HuH-7.5 (cell line): ENCODE measurements around the gene FCHO2.

ENCODE experiments used
- DNase-seq: peaks from one replicate; pipeline ENCODE4 v3.0.0; 2011; ENCODE audit warnings: low spot score

Gene FCHO2

DNA sequence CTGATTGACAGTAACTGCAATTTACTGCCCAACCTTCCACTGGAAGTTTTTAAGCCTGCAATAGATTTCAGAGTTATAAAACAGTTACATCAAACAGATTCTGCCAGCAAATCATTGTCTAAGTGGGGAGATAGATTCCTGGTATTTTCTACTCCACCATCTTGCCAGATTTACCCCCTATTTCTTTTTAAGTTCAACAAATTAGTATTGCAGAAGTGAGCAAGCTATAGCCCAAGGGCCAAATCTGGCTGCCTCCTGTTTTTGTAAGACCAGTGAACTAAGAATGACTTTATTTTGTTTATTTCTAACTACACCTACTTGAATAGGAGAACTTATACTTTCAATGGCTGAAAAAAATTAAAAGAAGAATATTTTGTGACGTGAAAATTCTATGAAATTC lies 155.7 kb downstream of the FCHO2 start:
- no peak for DNase-seq

DNA sequence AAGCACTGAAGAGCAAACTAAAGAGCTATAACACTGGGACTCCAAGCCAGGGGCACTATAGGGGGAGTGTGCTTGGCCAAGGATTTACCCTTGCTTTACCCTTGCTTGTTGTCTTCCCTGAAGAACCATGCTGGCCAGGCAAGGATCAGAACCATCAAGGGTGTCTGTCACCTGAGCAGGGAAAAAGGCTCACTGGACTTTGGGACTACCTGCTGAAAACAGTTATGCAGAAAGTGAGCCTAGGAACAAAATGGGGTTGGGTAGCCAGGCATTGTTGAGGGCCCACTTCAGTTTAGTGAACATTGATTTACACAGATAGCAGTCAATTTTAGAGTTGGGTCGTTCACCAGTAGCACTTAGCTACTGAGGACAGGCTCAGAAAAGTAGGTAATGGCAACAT lies 156.5 kb downstream of the FCHO2 start:
- DNase-seq: no peak

DNA sequence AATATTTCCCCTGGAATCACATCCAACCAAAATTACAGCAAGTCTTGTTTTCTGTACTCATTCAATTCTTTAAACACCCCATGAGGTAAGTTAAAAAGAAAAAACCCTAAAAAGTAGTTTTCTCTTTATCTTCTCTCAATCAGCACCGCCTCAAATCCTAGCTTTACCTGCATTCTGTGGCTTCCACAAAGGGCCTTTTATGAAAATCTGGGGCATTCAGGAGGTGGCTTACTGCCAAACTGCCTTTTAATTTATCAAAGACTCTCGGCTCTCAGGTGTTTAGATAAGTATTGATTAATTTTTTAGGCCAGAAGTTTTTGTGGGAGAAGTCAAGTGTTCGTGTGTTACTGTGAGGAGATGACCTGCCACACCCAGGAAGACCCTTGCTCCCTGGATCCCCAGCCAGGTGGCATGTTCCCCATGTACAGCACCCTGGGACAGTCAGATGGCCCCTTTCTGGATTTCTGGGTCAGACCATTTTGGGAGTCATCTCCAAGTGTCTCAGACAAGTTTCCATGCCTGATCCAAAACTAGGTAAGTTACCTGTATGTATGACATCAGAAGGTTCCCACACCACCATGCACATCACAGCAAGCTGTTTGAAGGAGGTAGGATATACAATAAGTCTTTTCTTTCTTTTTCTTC lies 158.3 kb downstream of the FCHO2 start:
- DNase-seq: no peak

DNA sequence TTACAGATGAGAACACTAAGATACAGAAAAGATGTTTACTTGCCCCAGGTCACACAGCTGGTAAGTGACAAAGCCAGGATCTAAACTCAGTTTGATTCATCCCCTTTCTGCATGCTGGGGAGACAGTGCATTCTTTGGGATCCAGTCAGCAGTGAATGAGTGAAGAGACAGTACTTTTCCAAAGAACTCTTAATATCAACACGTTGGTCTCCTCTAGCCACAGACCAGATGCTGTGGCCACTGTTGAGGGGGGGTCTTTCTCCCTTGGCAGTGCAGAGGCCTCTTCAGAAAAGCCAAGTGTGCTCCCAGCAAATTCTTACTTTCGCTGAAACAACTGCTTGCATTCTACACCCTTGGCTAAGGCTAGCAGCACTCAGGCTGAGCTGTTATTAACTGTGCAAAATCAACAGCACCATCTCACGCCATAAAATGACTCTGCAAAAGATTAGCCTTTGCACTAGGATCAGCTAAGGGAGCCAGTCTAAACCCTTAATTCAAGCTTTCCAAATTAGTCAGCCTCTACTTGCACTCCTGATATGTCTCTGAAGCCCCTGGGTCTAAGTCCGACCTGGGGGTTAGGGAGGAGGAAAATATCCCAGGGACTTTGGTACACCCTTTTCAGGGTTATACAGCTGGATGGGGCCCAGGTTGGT lies 159.7 kb downstream of the FCHO2 start:
- DNase-seq: no peak

DNA sequence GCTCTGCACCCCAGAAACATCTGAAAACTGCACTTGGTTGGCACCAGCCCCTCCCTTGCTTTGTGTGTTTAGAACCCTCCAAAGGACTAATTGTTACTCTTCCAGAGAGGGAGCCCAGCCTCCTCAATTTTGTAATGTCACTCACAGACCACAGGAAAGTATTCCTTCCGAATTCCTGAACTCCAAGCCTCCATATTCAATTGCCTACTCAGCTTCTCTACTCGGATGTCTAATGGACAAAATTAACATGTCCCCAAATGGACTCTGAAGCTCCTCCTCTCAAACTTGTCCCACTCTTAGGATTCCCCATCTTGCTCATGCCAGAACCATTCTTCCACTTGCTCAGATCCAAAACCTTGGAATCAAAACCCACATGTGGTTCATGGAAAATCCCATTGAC lies 160.7 kb downstream of the FCHO2 start:
- no peak for DNase-seq

DNA sequence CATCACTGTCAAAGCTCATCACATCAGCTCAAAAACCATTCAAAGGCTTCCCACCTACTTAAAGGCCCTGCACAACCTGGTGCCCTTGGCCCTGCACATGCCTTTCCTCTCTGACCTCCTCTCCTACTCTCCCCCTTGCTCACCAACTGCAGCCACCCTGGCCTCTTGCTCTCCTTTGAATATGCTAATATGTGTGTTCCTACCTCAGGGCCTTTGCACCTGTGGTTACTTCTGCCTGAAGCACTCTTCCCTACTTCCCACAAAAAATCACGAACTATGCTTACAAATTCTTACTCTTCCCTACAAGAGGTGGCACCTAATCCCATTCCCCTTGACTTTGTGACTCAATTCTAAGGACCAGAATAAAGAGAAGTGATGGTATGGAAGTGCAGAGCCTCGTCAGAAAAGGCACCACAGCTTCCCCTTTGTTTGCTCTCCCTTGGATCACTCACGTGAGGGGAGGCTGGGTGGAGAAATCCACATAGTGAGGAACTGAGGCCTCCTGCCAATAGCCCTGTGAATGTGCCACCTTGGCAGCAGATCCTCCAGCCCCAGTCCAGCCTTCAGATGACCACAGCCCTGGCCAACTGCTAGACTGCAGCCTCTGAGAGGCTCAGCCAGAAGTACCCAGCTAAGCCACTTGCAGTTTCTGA lies 161.4 kb downstream of the FCHO2 start:
- DNase-seq: no peak

DNA sequence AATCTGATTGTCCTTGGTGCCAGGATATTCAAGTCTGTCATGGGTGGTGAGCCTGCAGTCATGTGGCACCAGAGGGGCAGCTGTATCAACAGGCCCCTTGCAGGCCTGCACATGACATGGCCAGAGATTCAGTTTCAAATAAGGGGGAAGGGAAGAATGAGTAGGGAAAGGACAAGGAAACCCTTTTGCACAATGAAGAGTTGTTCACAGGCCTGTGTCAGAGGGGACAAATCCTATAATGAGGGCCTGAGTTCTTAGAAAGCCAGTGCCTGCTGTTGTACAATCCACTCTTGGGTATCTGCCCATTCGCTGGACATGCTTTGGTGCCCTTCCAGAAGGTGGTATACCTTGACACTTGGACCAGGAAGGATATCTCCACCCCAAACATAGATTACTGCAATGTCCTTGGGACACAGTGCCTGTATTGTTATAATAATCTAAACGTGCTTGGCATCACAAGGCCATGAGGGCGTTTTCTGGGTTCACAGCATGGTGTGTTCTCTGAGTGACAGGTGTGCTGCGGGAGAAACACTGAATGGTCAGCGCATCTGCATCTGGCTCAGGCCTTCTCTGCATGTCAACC lies 162.6 kb downstream of the FCHO2 start:
- no peak for DNase-seq

DNA sequence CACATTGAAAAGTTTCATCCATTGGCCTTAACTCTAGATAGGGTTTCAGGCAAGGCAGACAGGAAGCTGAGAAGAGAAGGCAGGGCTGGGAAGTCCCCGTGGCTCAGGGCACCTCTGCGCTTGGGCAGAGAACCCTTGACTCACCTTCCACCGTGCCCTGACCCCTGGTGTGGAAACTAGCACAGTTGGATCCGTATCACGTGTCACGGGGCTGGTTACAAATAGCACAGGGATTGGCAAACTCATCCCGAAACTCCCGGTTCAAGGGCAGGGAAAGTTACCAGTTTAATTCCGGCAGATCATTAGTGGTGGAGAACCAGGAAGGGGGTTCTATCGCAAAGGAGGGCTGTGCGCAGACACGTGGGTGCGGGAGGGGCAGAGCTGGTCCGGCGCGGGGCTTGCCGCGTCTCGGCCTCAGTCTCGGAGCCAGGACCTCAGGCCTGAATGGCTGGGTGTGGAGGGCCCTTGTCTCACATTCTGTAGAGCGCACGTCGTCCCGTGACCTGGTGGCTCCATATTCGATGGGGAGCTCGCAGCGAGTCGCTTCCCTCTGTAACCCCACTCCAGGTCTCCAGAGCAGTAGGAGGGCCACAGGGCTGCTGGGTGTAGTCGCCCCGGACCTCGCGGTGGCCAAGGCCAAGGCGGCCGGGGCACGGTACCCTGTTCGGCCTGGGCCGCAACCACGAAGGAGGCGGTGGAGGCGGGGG lies 163.8 kb downstream of the FCHO2 start:
- DNase-seq: no peak

DNA sequence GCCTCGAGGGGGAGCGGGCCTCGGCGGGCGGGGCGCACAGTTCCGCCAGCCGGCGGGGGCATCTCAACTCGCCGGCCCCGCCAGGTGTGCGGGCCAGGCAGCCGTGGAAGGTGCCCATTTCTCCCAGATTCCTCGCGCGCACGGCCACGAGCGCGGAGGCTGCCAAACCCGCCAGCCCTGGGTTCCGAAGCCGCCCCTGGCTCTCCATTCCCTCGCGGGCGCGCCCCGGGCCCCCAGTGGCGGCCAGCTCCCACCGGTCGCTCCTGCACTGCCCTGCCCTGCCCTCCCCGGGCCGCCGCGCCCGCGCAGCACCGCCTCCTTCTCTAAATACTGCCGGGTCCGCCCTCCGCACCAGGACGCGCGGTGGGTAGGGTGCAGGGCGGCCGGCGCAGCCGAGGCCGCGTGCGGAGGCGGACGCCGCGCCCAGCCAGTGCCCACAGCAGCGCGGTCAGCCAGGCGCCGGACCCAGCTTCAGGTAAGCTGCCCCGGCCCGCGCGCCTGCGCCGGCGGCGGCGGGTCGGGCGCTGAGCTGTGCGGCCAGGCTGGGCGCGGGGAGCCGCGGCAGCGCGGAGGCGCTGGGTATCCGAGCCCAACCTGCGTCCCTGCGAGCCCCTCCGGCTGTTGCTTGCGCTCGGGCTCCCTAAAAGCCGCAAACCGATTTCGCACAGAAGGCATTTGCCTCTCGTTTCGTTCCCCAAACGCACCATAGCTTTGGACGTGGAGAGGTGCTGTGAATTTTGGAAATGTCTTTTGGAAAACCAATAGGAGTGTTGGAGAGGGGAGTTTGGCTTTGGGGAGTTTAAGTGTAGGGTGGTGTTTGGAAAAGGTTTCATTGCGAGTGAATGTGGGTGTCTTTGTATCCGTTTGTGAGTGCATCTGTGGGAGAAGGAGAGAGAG lies 164.6 kb downstream of the FCHO2 start, which contains the start of gene TMEM171:
TSS of gene TMEM171 (plus strand) at position 354 of the 897 bp plus-strand sequence. CDS start 2,799 bp downstream, outside the sequence.
- DNase-seq: peak; percentile 42

DNA sequence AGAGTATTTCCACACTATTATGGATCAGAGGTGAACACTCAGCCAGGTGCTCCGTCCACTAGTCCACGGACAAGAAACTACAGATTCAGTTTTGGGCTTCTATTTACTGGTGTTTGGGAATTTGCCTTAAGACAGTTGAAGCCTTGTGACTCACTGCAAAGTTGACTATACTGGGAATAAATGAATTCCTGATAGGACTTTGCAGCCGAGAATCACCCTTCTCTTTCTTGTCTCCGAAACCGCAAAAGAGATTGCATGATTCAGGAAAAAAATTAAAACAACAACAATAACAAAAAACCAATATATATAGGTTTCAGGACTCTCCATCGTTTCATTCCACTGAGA lies 165.2 kb downstream of the FCHO2 start:
- no peak for DNase-seq

DNA sequence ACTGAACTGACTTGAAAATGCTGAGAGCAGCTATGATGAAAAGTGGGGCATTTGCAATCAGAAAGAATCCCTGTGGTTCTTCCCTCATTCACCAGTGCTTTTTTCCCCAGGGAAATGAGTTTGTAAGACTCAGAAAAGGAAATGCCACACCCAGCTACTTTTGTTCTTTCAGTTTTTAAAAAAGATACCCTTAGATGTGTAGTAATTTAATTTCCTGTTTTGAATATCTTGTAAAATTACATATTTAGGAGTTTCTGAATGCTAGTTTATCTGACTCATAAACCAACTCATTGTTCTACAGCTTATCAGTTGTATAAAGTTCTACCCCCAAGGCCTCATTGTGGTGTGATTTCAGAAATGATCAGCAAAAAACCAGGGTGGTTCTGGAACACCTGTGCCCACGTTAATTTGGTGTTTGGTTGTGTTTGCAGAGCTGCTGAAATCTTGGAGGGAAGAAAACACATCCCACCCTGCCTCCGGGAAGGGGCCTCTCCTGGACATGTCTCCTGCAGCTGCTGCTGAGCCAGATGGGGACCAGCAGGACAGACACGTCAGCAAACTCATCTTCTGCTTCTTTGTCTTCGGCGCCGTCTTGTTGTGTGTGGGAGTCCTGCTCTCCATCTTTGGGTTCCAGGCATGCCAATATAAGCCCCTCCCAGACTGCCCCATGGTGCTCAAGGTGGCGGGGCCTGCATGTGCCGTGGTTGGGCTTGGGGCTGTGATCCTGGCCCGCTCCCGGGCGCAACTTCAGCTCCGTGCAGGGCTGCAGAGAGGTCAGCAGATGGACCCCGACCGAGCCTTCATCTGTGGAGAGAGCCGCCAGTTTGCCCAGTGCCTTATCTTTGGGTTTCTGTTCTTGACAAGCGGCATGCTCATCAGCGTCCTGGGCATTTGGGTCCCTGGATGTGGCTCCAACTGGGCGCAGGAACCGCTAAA lies 167.3 kb downstream of the FCHO2 start:
- no peak for DNase-seq

DNA sequence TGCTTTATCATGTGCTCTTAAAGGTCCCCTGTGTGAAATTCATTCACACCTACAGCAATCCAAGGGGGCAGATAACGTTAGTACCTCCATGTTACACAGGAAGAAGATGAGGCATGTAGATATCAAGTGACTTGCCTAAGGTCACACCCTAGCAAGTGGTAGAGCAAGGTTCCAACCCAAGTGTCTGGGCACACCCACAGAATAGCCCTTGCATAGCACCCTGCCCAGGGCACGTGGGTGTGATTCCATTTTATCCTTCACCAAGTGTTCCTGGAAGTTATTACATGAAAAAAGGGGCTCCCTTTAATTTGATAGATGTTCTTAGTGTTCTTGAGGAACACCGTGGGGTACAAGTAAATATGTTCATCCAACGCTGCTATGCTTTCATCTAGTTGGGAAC lies 169.4 kb downstream of the FCHO2 start:
- no peak for DNase-seq

DNA sequence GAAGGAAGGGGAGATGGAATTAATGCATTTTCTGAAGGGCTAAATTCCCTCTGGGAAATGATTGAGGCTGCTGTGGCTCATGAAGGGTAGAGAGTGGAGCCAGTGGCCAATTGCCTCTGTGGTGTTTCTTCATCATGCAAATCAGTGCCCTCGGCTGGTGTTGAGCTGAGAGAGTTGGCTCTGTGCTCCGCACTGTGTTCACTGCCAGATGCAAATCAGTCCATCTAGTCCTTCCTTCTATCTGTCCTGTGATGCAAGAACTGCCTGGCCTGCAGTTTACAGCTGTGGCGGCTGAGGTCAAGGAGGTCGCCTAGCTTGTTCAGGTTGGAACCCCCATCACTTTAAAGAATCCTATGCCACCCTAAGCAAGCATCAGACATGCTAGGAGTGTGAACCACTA lies 170.5 kb downstream of the FCHO2 start:
- no peak for DNase-seq

DNA sequence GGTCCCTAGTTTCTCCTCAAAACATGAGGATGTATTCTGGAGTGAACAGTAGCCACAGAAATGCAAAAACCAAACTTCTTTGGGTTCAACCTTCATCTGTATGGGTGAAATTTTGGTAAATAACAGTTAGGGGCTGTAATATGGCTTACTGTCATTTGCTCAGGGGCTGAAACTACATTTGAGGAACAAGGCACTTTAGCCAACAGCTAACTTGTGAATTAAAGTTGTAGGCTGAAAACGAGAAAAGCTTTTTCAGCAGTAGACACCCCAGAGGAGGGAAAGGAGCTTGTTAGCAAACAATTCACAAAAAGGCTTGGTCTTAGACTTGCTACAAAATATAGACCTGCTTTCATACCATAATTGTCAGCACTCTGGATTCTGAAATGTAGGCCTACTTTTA lies 171.1 kb downstream of the FCHO2 start:
- DNase-seq: no peak

DNA sequence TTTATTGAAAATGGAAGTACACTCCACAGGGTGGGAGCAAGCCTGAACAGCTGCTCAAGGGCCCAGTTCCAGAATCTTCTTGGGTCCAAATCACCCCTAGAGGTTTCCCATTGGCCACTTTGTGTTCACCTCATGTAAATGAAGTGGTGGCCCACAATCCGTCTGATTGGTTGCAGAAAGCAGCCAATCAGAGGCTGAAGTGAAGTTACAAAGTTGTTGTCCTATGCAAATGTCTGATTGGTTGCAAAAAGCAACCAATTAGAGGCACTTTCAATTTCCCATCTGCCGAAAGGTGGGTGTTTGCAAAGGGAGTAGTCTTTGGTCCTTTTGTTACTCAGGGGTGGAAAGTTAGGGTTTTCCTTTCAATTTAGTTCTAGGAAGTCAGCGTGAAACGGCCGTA lies 173.3 kb downstream of the FCHO2 start:
- no peak for DNase-seq

DNA sequence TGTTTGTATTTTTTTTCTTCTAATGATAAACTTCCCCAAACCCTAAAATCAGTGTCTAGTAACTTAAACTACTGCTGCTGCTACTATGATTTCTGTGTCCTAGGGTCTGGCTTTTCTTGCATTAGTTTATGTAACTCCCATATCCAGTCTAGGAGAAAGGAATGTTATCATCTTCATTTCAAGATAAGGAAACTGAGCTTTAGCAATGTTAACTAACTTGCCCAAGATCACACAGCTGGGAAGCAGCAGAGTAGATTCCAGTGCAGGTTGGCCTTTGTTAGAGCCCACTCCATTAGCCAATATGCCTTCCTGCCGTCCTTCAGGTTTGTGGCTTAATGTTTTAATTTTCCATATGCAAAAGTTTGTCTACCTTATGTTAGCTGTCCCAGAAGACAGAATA lies 175.0 kb downstream of the FCHO2 start:
- no peak for DNase-seq

DNA sequence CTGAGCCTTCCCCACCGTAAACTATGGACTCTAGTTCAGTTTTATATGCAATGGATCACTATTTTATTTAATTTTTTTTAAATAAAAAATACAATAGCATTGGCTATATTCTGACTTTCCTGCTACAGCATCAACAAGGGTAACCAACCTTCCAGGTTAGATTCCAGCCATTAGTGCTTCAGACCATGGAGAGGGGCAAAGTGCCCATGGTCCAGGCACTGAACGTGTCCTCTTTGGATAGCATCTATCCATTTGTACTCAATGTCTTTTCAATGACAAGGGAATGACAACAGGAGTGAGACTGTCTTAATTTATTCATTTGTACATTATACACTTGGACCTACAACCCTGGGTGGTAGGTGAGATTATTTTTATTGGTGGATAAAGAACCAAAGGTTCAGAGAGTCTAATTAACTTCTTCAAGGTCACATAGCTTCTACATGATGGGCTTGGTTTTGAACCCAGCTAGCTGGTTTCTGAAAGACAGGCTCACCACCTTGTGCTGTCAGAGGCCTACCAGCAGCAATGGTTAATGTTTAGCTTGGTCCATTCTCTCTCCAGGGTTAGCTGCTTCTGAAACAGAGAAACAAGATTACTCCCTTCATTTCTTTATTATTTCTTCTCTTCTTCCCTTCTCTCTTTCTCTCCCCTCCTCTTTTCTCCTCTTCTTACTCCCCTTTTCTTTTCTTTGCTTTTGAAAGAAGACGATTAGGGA lies 176.0 kb downstream of the FCHO2 start:
- no peak for DNase-seq

DNA sequence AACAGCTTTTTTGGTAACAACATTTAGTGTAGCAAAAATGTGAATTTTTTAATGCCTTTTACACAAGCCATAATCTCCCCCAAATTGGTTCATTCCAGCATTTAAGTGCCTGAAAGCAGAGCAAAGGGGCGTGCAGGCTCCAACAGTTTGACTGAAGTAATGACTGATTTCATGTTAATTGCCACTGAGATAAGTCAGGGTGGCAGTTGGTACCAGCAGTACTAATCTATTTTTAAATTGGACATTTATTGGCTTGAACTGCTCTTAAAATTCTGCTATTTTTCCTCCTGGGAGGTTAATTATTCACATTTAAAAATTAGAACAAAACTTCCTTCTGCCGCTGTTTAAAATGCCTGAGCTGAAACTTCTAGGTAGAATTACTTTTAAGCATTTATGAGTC lies 176.9 kb downstream of the FCHO2 start:
- DNase-seq: no peak

DNA sequence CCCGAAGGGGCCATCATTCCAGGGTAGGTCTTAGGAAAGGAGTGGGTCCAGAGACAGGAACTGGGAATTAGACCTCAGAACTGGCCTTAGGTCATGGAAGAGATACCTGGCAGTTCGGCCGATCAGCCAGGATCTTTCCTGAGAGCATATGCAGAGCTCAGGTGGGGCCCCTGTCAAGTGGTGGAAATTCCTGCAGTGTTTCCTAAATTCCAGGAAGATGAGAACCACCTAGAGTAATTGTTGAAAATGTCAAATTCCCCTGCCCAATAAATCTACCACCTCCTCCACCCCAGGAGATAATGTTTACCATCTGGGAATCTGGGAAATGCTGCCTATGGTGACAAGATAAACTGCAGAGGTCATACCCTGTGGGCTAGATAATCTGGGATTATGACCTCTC lies 179.2 kb downstream of the FCHO2 start:
- no peak for DNase-seq
